NCI-H2196 (cell line): ENCODE measurements around the gene MIPOL1.
"Not testable (repeated sequence)": the region's sequence is repeated elsewhere in the genome, so short reads cannot be mapped to it uniquely, and the experiment has no call there.

Experiments used
- DNase-seq: peaks from one replicate; lab custom pipeline; 2025; ENCODE audit not compliant: unreplicated experiment; lab: John Stamatoyannopoulos, UW

The MIPOL1 gene

GRCh38 chr14:37443461-37443860 lies 245.7 kb downstream of the MIPOL1 start:
- DNase-seq, result no peak

- DNase-seq, result no peak
Measured at GRCh38 chr14:37447883-37448391, 250.2 kb downstream of the MIPOL1 start.

DNA sequence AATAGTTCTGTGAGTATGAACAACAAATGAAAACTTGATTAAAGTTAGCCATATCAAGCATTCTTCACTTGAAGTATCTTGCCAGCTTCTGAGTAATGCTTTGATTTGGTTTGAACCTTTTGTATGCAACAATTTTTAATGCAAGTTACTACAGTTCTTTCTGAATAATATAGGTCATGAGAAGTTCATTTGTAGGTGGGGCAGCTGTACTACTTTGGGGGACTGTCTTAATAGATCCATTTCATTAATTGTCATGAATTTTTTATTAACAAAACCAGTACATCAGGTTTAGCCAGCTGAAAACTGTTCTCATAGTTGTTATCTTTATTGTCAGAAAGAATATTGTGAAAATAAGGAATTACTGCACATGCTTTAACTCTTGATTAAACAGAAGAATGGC lies 254.6 kb downstream of the MIPOL1 start:
- no peak for DNase-seq

- no peak for DNase-seq
Measured at GRCh38 chr14:37453985-37454384, 256.2 kb downstream of the MIPOL1 start.

- DNase-seq, result no peak
Measured at GRCh38 chr14:37457334-37457733, 259.6 kb downstream of the MIPOL1 start.

- not testable (repeated sequence) for DNase-seq
Measured at GRCh38 chr14:37462426-37462825, 264.7 kb downstream of the MIPOL1 start.

- no peak for DNase-seq
Measured at GRCh38 chr14:37464192-37464858, 266.6 kb downstream of the MIPOL1 start.

- DNase-seq, result no peak
Measured at GRCh38 chr14:37466003-37466622, 268.4 kb downstream of the MIPOL1 start.

GRCh38 chr14:37466623-37467088 lies 268.9 kb downstream of the MIPOL1 start:
- no peak for DNase-seq

DNA sequence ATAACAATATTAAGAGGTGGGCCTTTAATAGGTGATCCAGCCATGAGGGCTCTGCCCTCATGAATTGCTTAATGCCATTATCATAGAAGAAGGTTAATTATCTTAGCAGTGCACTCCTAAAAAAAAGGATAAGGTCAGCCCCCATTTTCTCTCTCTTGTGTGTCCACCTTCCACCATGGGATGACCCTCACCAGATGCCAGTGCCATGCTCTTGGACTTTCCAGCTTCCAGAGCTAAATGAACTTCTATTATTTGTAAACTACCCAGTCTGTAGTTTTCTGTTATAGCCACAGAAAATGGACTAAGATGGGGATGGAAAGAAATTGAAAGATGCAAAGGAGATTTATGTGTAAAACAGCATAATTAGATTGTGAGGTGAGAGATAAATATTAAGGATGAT lies 271.9 kb downstream of the MIPOL1 start:
- DNase-seq, result no peak

GRCh38 chr14:37470251-37470650 lies 272.5 kb downstream of the MIPOL1 start:
- no peak for DNase-seq

DNA sequence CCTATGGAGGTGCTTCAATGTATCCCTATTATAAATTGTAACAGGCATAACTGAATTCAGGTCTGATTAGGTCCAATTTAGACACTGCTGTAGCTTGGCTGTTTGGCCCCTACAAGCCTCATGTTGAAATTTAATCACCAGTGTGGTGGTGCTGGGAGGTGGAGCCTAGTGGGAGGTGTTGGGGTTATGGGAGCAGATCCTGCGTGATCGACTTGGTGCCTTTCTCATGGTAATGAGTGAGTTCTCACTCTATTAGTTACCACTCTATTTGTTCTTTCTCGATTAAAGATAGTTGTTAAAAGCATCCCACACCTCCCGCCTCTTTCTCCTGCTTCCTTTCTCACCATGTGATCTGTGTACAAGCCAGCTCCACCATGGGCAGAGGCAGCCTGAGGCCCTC lies 275.2 kb downstream of the MIPOL1 start:
- DNase-seq, result no peak

DNA sequence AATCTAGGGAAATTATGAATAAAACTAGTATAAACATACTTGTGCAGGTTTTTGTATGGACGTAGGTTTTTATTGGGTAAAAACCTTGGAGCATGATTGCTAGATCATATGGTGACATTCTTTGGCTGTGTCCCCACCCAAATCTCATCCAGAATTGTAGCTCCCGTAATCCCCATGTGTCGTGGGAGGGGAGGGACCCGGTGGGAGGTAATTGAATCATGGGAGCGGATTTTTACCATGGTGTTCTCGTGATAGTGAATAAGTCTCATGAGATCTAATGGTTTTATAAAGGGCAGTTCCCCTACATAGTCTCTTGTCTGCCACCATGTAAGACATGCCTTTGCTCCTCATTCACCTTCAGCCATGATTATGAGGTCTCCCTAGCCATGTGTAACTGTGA lies 276.5 kb downstream of the MIPOL1 start:
- no peak for DNase-seq

DNA sequence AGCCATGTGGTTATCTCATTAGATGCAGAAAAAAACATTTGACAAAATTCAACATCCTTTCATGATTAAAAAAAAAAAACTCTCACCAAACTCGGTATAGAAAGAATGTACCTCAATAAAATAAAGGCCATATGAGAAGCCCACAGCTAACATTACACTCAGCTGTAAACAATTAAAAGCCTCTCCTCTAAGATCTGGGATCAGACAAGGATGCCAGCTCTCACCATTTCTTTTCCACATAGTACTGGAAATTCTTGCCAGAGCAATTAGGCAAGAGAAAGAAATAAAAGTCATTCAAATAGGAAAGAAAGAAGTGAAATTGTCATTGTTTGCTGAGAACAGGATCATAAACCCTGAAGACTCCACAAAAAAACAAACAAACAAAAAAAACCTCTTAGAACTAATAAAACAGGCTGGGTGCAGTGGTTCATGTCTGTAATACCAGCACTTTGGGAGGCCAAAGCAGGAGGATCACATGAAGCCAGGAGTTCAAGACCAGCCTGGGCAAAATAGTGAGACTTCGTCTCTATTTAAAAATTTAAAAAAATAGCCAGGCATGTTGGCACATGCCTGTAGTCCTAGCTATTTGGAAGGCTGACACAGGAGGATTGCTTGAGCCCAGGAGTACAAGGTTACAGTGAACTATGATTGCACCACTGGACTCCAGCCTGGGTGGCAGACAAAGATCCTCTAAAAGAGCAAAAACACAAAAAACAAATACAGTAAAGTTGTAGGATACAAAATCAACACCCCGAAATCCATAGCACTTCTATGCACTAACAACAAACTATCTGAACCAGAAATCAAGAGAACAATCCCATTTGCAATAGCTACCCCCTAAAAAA lies 282.9 kb downstream of the MIPOL1 start:
- no peak for DNase-seq

GRCh38 chr14:37482428-37482827 lies 284.7 kb downstream of the MIPOL1 start:
- DNase-seq, result no peak

GRCh38 chr14:37483672-37484071 lies 285.9 kb downstream of the MIPOL1 start:
- no peak for DNase-seq

DNA sequence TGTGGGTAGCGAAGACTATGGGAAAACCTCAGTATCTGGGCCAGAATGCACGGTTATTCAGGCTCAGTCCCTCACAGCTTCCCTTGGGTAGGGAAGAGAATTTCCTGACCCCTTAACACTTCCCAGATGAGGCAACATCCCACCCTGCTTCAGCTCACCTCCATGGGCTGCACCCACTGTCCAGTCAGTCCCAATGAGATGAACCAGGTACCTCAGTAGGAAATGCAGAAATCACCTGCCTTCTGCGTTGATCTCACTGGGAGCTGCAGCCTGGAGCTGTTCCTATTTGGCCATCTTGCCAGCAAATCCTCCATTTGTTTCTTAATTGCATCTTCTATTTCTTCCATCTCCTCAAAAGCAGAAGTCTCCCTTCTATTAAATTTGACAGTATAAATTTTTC lies 292.9 kb downstream of the MIPOL1 start:
- DNase-seq, result no peak

GRCh38 chr14:37491076-37491475 lies 293.3 kb downstream of the MIPOL1 start:
- DNase-seq, result no peak

- DNase-seq, result no peak
Measured at GRCh38 chr14:37493606-37494005, 295.9 kb downstream of the MIPOL1 start.

DNA sequence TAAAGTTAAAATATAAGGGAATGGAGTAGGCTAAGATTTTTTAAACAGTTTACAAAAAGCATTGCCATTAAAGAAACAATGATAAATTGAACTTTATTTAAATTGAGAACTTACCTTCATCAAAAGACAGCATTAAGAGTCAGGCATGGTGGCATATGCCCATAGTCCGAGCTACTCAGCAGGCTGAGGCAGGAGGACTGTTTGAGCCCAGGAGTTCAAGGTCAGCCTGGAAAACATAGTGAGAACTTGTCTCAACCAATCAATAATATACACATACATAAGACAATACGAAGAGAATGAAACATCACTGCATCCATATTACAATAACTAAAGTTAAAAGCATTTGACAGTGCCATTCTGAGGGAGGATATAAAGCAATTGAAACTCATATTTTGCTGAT lies 299.7 kb downstream of the MIPOL1 start:
- no peak for DNase-seq

DNA sequence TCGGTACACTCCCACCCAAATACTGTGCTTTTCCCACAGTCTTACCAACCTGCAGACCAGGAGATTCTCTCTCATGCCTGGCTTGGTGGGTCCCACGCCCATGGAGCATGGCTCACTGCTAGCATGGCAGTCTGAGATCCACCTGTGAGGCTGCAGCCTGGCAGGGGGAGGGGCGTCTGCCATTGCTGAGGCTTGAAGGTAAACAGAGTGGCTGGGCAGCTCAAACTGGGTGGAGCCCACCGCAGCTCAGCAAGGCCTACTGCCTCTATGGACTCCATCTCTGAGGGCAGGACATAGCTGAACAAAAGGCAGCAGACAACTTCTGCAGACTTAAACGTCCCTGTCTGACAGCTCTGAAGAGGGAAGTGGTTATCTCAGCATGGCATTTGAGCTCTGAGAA lies 304.1 kb downstream of the MIPOL1 start:
- no peak for DNase-seq

- DNase-seq, result no peak
Measured at GRCh38 chr14:37508503-37508902, 310.8 kb downstream of the MIPOL1 start.
